NCI-H526 treated with DMSO at 0.1 percent for 48 hours (cell line): ENCODE measurements around the gene CHST12.
"Not testable (repeated sequence)": the region's sequence is repeated elsewhere in the genome, so short reads cannot be mapped to it uniquely, and the experiment has no call there.

Experiments
- DNase-seq: peaks from one replicate; lab custom pipeline; 2025; lab: John Stamatoyannopoulos, UW

CHST12 gene

GRCh38 chr7:2403014-2403717, at the start of gene CHST12:
TSS of gene CHST12 (plus strand) at chr7:2403611. CDS start at chr7:2432640, 29,029 bp downstream.
- peak; percentile 85 for DNase-seq

GRCh38 chr7:2353936-2354185, 49.5 kb upstream of the CHST12 start:
- peak; percentile 92 for DNase-seq

DNA sequence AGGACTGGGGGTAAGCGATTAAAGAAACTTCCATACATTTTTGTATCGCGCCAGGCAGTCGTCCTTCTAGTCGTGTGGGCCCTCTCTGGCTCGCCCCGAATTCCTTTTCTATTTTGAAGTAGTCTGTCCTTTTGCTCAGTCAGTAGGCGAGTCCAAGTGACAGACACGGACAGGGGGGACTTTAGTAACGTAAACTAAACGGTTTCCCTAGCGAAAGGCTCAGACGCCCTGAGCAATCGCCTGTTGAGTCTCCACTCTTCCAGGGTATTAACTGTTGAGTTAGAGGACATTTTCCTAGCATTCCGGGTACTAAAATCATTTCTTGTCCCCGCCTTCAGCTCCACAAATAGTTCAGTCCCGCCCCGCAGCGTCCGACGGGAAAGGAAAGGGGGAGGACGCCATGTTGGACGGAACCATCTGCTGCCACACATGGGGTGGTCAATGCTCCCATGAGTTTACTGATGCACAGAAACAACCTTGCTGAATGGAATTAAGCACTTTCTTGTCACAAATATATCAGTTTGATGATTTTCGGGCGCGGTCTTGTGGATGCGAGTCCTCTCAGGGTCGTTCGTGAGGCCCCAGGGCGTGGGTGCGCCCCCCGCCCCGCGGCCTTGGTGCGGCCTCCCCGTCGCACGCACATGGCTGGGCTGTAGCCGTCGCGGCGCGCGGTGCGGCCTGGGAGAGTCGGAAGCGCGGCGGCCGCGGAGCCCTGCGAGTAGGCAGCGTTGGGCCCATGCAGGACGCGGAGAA, 49.0 kb upstream of the CHST12 start, which contains the start of gene EIF3B:
Gene EIF3B, plus strand, starts transcription at position 642 of the 753 bp plus-strand sequence. Its CDS starts 95 bp downstream, at position 737.
- DNase-seq: peak; percentile 92

GRCh38 chr7:2354939-2355704, 48.3 kb upstream of the CHST12 start:
- DNase-seq: no peak

DNA sequence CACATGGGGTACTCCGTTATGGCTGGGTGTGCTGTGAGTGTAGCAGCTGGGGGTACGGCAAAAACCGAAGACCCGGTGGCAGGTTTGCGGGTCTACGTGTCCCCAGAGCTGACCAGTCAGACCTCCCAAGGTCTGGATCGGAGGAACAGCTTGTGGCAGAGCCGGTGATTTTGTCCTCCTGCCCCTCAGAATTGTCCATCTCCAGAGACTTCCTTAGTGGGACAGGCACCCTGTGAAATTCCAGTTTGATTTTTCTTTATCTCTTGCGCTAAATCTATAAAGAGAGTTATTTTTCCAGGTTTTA, 47.8 kb upstream of the CHST12 start:
- no peak for DNase-seq

- DNase-seq: no peak
These were observed 46.2 kb upstream of the CHST12 start for GRCh38 chr7:2357165-2357564.

DNA sequence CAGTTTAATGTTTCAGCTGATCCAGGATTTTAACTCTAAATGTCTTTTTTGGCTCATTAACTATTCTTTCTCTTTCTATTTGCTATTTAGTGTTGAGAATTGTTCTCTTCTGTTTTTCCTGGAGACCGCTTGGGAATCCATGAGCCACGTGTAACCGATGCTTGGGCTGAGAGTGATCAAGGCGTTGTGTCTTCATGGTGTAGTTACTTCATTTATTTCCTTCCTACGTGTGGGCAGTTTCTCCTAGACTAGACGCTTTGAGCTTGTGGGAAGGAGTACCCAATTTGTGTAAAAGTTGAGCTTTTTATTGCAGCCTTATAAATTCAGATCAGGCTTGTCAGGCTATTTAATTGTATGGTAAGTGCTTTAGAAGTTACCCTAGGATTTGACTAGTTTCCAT, 45.8 kb upstream of the CHST12 start:
- DNase-seq: no peak

GRCh38 chr7:2358968-2359527, 44.4 kb upstream of the CHST12 start:
- DNase-seq: no peak

DNA sequence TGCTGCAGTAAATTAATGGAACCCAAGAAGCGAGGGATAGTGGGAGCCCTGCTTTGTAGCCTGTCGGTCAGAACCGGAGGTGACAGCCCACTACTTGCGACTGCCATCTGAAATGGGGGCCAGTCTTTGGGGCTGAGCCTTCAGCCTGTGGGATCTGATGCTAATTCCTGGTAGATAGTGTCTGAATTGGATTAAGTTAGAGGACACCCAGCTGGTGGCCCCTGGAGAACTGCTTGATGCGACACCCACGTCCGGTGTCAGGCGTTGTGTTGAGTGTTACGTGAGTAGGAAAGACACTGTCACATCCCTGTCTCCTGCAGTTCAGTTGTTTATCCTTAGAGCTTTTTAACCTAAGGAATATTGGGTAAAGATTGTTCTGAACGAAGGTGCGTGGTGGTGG, 43.8 kb upstream of the CHST12 start:
- no peak for DNase-seq

DNA sequence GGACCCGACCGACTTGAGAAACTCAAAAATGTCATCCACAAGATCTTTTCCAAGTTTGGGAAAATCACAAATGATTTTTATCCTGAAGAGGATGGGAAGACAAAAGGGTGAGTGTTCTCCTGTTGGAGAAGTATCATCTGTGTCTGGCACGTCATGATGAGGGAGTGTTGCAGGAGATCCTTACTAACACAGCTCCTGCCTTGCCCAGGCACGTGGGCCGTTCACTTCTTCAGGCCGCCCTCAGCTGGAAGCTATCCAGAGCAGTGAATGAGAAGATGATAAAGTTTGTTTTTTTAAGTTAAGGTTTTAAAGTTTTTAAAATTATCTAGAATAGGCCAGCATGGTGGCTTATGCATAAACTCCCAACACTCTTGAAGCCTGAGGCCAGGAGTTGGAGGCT, 42.6 kb upstream of the CHST12 start:
- DNase-seq: no peak

- DNase-seq: no peak
These were observed 40.9 kb upstream of the CHST12 start for GRCh38 chr7:2362385-2363088.

- DNase-seq: no peak
These were observed 34.3 kb upstream of the CHST12 start for GRCh38 chr7:2369139-2369538.

DNA sequence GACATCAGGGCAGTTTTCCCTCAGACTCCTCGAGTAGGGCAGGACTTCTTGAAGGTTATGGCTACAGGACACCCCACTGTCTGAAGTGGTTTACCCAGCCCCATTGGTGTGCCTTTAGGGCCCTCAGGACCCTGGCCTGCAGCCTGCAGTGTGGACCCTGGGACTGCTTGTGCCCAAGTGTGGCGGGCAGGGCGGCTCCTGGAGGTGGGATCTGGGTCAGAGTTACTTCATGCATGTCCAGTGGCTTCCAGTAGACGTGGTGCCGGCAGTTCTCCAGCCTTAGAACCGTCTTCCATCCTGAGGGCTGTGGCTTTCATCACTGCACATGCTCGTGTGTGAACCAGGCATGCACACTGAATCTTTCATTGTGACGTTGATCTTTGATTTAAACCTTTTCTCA, 32.1 kb upstream of the CHST12 start:
- no peak for DNase-seq

DNA sequence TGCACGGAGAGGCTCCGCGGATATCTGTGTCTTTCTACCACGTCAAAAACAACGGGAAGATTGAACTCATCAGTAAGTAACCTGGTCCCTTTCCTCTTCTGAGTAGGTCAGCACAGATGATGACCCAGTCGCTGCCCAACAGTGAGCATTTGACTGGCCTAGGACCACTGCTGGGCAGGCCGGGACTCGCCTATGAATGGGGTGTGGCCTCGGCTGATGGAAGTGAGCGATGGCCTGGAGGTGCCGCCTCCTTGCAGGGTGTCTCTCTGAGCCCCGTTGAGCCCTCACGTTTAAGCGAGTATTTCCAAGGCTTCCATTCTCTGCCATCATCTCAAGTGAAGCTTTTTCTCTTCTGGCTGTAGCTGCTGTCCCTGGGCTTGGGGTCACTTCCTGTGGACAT, 30.7 kb upstream of the CHST12 start:
- DNase-seq: no peak

GRCh38 chr7:2373124-2373556, 30.3 kb upstream of the CHST12 start:
- no peak for DNase-seq

DNA sequence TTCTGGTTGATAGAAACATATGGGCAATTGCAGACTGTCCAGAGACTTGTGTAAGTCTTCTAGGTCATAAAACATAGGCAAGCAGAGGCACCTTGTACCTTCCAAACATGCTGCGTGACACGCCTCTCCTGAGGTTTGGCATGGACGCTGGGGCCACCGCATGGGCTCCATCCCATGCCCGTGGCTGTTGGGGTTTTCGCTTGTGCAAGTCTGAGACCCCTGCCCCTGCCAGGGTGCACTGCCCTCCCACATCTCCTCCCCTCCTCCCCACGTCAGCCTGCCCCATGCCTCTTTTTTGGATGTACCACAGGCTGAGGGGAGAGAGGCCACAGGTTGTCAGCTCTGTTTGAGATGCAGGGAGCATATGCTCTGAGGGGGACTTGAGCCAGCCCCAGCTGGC, 29.8 kb upstream of the CHST12 start:
- DNase-seq: no peak

DNA sequence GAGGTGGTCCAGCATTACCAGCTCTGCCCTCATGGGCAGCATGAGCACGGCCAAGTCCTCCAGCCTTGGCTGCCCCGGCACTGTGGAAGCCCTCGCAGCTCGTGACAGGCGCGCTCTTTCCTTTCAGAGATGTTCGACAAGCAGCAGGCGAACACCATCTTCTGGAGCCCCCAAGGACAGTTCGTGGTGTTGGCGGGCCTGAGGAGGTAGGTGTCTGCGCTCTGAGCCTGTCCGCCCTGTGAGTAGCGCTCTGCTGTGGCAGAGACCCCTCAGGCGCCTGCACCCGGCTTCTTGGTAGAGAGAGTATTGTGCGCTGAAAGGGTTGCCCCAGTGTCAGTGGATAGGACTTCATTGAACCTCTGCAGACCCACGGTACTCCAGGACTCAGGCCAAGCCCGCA, 29.0 kb upstream of the CHST12 start:
- DNase-seq: no peak

DNA sequence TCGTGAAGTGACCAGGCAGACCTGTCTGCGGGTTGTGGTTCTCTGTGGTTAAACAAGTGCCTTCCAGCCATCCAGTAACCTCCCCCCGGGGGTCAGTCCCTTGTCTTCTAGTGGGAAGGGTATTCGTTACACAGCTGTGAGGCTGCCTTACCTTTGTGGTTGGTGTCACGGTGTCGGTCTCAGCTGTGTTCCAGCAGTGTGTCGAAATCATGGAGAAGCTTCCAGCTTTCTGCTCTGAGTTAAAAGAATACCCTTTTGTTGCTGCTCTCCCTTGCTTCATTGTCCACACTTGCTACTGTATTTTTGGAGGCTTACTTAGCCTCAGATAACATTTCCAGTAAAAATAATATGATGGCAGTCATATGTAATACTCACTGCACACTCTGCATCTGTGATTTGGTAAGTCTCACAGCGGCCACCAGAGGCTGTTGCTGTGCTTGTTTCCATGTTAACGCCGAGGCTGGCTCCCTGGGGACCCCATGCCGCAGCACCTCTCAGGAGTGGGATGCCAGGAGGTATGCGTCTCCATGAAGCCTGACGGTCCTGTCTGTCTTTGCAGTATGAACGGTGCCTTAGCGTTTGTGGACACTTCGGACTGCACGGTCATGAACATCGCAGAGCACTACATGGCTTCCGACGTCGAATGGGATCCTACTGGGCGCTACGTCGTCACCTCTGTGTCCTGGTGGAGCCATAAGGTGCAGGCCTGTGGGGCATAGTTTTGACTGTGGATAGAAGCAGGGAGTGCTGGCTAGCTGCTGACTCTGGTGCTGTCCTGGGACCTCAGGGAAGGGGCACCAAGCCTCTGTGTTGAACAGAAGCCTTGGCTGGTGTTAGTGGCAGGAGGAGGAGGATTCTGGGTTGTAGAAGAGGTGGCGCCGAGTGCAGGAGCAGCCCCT, 28.3 kb upstream of the CHST12 start:
- no peak for DNase-seq

DNA sequence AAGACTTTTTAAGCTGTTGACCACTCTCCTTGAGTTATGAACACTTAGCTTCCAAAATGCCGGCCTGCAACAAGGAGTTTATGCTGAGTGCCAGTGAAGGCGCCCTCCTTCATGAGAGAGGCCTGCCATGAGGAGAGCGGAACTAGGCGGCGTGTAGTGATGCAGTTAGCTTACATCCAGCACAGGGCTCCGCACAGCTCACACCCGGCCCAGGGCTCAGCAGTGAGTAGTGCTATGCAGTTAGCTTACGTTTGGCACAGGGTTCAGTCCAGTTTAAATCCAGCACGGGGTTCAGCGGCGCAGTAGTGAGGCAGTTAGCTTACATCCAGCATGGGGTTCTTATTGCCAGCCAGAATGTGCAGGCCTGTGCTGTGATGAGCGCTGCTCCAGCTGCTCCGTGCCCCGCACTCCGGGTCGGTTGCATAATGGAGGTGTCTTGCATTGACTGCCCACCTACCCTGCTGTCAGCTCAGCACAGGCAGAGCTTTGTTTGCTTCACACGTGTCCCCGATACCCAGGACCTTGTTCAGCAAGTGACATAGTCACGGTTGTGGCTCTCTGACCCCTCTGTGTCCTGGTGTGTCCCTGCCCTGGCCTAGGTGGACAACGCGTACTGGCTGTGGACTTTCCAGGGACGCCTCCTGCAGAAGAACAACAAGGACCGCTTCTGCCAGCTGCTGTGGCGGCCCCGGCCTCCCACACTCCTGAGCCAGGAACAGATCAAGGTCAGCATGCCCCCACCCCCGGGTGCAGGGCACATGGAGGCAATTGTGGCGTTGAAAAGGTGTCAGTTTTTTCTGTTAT, 26.9 kb upstream of the CHST12 start:
- DNase-seq: no peak

DNA sequence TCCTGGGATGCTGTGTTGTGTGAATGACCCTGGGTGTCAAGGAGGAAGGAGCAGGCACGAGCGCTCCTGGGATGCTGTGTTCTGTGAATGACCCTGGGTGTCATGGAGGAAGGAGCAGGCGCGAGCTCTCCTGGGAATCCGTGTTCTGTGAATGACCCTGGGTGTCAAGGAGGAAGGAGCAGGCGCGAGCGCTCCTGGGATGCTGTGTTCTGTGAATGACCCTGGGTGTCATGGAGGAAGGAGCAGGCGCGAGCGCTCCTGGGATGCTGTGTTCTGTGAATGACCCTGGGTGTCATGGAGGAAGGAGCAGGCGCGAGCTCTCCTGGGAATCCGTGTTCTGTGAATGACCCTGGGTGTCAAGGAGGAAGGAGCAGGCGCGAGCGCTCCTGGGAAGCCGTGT, 25.9 kb upstream of the CHST12 start:
- not testable (repeated sequence) for DNase-seq
